PC-9 (cell line): ENCODE results near the gene EGLN1.

Experiments
- EZH2 ChIP-seq: fragments of 200-600 bp; sonication (generic); IDR thresholded peaks from 2 replicates; pipeline ENCODE4 v1.8.0; 2017; ENCODE audit warnings: antibody characterized with exemption, low read depth
- TF ChIP-seq, protein P1 (sequence below): fragments of 200-600 bp; sonication (generic); conservative IDR thresholded peaks from 2 replicates; pipeline ENCODE4 v1.6.1; 2017; ENCODE audit warnings: mixed run types, antibody characterized with exemption, mild to moderate bottlenecking, moderate library complexity

DNA sequence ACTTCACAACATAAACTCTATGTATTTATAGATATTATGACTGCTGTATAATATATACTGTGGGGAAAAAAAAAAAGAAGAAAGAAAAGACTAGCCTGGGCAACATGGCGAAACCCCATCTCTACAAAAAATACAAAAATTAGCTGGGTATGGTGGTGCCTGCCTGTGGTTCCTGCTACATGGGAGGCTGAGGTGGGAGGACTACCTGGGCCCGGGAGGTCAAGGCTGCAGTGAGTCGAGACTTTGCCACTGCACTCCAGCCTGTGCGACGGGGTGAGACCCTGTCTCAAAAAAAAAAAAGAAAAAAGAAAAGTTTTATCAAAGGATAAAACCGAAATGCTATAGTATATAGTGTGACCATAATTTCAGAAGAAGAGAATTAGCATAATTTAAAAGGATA is 87.1 kb downstream of the EGLN1 start:
- no peak for TF ChIP-seq EZH2
- TF ChIP-seq, protein P1, sequence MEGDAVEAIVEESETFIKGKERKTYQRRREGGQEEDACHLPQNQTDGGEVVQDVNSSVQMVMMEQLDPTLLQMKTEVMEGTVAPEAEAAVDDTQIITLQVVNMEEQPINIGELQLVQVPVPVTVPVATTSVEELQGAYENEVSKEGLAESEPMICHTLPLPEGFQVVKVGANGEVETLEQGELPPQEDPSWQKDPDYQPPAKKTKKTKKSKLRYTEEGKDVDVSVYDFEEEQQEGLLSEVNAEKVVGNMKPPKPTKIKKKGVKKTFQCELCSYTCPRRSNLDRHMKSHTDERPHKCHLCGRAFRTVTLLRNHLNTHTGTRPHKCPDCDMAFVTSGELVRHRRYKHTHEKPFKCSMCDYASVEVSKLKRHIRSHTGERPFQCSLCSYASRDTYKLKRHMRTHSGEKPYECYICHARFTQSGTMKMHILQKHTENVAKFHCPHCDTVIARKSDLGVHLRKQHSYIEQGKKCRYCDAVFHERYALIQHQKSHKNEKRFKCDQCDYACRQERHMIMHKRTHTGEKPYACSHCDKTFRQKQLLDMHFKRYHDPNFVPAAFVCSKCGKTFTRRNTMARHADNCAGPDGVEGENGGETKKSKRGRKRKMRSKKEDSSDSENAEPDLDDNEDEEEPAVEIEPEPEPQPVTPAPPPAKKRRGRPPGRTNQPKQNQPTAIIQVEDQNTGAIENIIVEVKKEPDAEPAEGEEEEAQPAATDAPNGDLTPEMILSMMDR, result no peak
